HepG2 (cell line): ENCODE measurements around the gene CKS1B. TPM values are rescaled to one million over a fixed set of nuclear protein-coding genes. Genes with fewer than 3 reads are reported as not detected.

Experiments
- ATAC-seq: fragments of 200-7000 bp; cut with Tn5 transposase; 3 replicates; pipeline ENCODE4 v1.9.1; 2020; ENCODE audit warnings: mild to moderate bottlenecking, moderate library complexity
- BruUV-seq: library from RNA; stranded (reverse); fragments of 400-500 nt; replicated peaks from 2 replicates; lab custom pipeline; 2021; lab: Mats Ljungman, UMichigan
- CTCF ChIA-PET: fragments of 300-600 bp; formaldehyde crosslinking; extraction: SDS; loops from one replicate; lab custom pipeline; 2021; ENCODE audit warnings: low total read pairs, inconsistent platforms, low intra/inter-chr PET ratio; lab: Yijun Ruan, JAX
- POLR2A ChIA-PET: fragments of 350-600 bp; sonication (Branson Sonifier 250); formaldehyde crosslinking; loops from one replicate; lab custom pipeline; 2020; ENCODE audit warnings: antibody characterized with exemption, inconsistent platforms; lab: Yijun Ruan, JAX
- DNase-seq: peaks from one replicate; pipeline ENCODE4 v3.0.0-alpha.2; 2015; ENCODE audit warnings: low spot score
- FAIRE-seq: peaks from 3 replicates; lab custom pipeline; 2011; peaks lifted over from hg19 to GRCh38; lab: Jason Lieb, UNC
- H2AFZ ChIP-seq: one replicate; pipeline ENCODE4 v1.6.1; 2011; ENCODE audit warnings: low read length, inconsistent platforms
- H3K27ac ChIP-seq: fragments of 300-600 bp; 3 replicates; pipeline ENCODE4 v1.8.0; 2011; ENCODE audit warnings: mixed run types, mild to moderate bottlenecking, mixed read lengths, low read length, inconsistent platforms; ENCODE audit not compliant: insufficient read depth; ENCODE audit errors: extremely low read length
- H3K27me3 ChIP-seq, 2 experiments: fragments of 200-600 bp in 1 of 2; 2 replicates in 1 of 2; 3 replicates in 1 of 2; pipeline versions ENCODE4 v1.6.0 to v1.8.0; 2011; ENCODE audit warnings: low read length in 2 of 2, mild to moderate bottlenecking in 2 of 2, moderate library complexity in 2 of 2, inconsistent platforms in 1 of 2; ENCODE audit not compliant: insufficient read depth in 2 of 2, control insufficient read depth in 1 of 2
- H3K36me3 ChIP-seq, 2 experiments: fragments of 200-600 bp in 1 of 2; replicated peaks in 1 of 2; 2 replicates in 1 of 2; 3 replicates in 1 of 2; pipeline versions ENCODE4 v1.5.1 to v1.8.0; 2011; ENCODE audit warnings: low read length in 2 of 2, inconsistent platforms in 1 of 2; ENCODE audit not compliant: insufficient read depth in 2 of 2, control insufficient read depth in 1 of 2
- H3K4me1 ChIP-seq: 2 replicates; pipeline ENCODE4 v1.5.1; 2012; ENCODE audit warnings: low read length, inconsistent platforms; ENCODE audit not compliant: insufficient read depth
- H3K4me2 ChIP-seq: 2 replicates; pipeline ENCODE4 v1.6.0; 2011; ENCODE audit warnings: low read depth, low read length, inconsistent platforms
- H3K4me3 ChIP-seq, 3 experiments: fragments of 200-600 bp in 1 of 3; sonication (generic), shearing (Covaris generic) in 1 of 3; replicated peaks in 1 of 3; 2 replicates each; pipeline ENCODE4 v1.5.1; 2011 to 2016; ENCODE audit warnings: low read length in 3 of 3, inconsistent platforms in 2 of 3, low read depth in 2 of 3, mild to moderate bottlenecking in 2 of 3, control low read depth in 1 of 3, mixed read lengths in 1 of 3; ENCODE audit not compliant: insufficient read depth in 1 of 3
- H3K79me2 ChIP-seq: one replicate; pipeline ENCODE4 v1.6.1; 2011; ENCODE audit warnings: low read length, inconsistent platforms; ENCODE audit not compliant: insufficient read depth
- H3K9ac ChIP-seq: 2 replicates; pipeline ENCODE4 v1.6.0; 2011; ENCODE audit warnings: mild to moderate bottlenecking, low read depth, low read length, inconsistent platforms; ENCODE audit not compliant: insufficient read depth
- H3K9me3 ChIP-seq: 2 replicates; pipeline ENCODE4 v1.5.1; 2012; ENCODE audit warnings: mild to moderate bottlenecking, low read length
- H4K20me1 ChIP-seq: 2 replicates; pipeline ENCODE4 v1.6.0; 2011; ENCODE audit warnings: inconsistent platforms, mild to moderate bottlenecking, low read length, moderate library complexity; ENCODE audit not compliant: insufficient read depth
- AKAP8 ChIP-seq: sonication (generic); formaldehyde crosslinking; IDR thresholded peaks from 2 replicates; pipeline ENCODE4 v1.5.1; 2020; ENCODE audit warnings: mild to moderate bottlenecking, missing genetic modification reagents
- BORCS8-MEF2B ChIP-seq: sonication (generic); formaldehyde crosslinking; IDR thresholded peaks from 2 replicates; pipeline ENCODE4 v1.8.0; 2022; ENCODE audit warnings: mild to moderate bottlenecking, missing genetic modification reagents
- FOXK1 ChIP-seq: sonication (generic); formaldehyde crosslinking; IDR thresholded peaks from 2 replicates; pipeline ENCODE4 v1.4.0; 2020; ENCODE audit warnings: low read depth, missing genetic modification reagents, borderline replicate concordance
- HES4 ChIP-seq: sonication (generic); formaldehyde crosslinking; IDR thresholded peaks from 2 replicates; pipeline ENCODE4 v1.9.0; 2021; ENCODE audit warnings: mild to moderate bottlenecking, missing genetic modification reagents, borderline replicate concordance
- HNRNPL ChIP-seq: fragments of 200-400 bp; formaldehyde crosslinking; IDR thresholded peaks from 2 replicates; pipeline ENCODE4 v1.6.1; 2017; ENCODE audit warnings: mild to moderate bottlenecking, low read depth, low read length
- MED13 ChIP-seq: sonication (generic); formaldehyde crosslinking; IDR thresholded peaks from 2 replicates; pipeline ENCODE4 v1.5.0; 2020; ENCODE audit warnings: missing genetic modification reagents
- SALL2 ChIP-seq: sonication (generic); formaldehyde crosslinking; IDR thresholded peaks from 2 replicates; pipeline ENCODE4 v1.8.1; 2023; ENCODE audit warnings: mild to moderate bottlenecking, missing genetic modification reagents, inconsistent platforms
- TBL1XR1 ChIP-seq: fragments of 150-350 bp; IDR thresholded peaks from 2 replicates; pipeline ENCODE4 v1.6.1; 2014; ENCODE audit warnings: borderline replicate concordance, low read length; ENCODE audit not compliant: partially characterized antibody
- TCF7 ChIP-seq: sonication (generic); IDR thresholded peaks from 2 replicates; pipeline ENCODE4 v1.6.1; 2016; ENCODE audit warnings: antibody characterized with exemption, low read depth
- THYN1 ChIP-seq: sonication (generic); formaldehyde crosslinking; IDR thresholded peaks from 2 replicates; pipeline ENCODE4 v1.8.1; 2023; ENCODE audit warnings: low read depth, mild to moderate bottlenecking, moderate library complexity, missing genetic modification reagents, borderline replicate concordance
- ZMAT3 ChIP-seq: sonication (generic); formaldehyde crosslinking; conservative IDR thresholded peaks from 2 replicates; pipeline ENCODE4 v1.7.0; 2021; ENCODE audit warnings: missing genetic modification reagents
- ZNF605 ChIP-seq: sonication (generic); formaldehyde crosslinking; IDR thresholded peaks from 2 replicates; pipeline ENCODE4 v1.8.0; 2022; ENCODE audit warnings: mild to moderate bottlenecking, missing genetic modification reagents
- ZNF652 ChIP-seq: IDR thresholded peaks from 2 replicates; pipeline ENCODE4 v1.6.1; 2016; ENCODE audit warnings: low read depth, borderline replicate concordance
- ZNF746 ChIP-seq: sonication (generic); formaldehyde crosslinking; IDR thresholded peaks from 2 replicates; pipeline ENCODE4 v1.8.0; 2022; ENCODE audit warnings: mild to moderate bottlenecking, missing genetic modification reagents
- ZNF761 ChIP-seq: sonication (generic); formaldehyde crosslinking; conservative IDR thresholded peaks from 2 replicates; pipeline ENCODE4 v1.4.0; 2020; ENCODE audit warnings: mild to moderate bottlenecking, missing genetic modification reagents
- WGBS: methylation state at CpG from one replicate; pipeline ENCODE4 v1.1.6; 2017; ENCODE audit warnings: low lambda C conversion rate; 5-methylcytosine and 5-hydroxymethylcytosine counted together
- in situ Hi-C: cut with HindIII; loops from 2 replicates; pipeline ENCODE4 v1.10.0; 2017; ENCODE audit warnings: low pct_unique_long_range_greater_than_20kb; ENCODE audit not compliant: extremely low pct_ligation_motif_present
- intact Hi-C: fragments of 100-400 bp; cut with micrococcal nuclease; formaldehyde crosslinking; loops from one replicate; pipeline ENCODE4 v1.10.0; 2022; ENCODE audit not compliant: unreplicated experiment
- polyA plus RNA-seq, 8 experiments: library from polyadenylated mRNA; depleted of rRNA in 3 of 8; stranded (reverse) in 7 of 8; unstranded in 1 of 8; fragments of >200 nt; fragmentation: Illumina TruSeq in 4 of 8; extraction: Trizol in 4 of 8; gene quantifications; 2 replicates each; pipeline versions ENCODE4 v1.2.1 to v1.2.3, GENCODE V29; 2011 to 2016; ENCODE audit warnings: low read depth in 4 of 8, missing spikeins in 1 of 8, mixed read lengths in 1 of 8; ENCODE audit not compliant: insufficient read depth in 1 of 8
- total RNA-seq, 5 experiments: library from RNA; depleted of rRNA; stranded (reverse); fragments of >200 nt; fragmentation: Illumina TruSeq; extraction: Trizol; gene quantifications; 2 replicates each; pipeline ENCODE4 v1.2.3, GENCODE V29; 2016; ENCODE audit warnings: low read depth in 1 of 5
- TF ChIP-seq, protein P1 (sequence below): IDR thresholded peaks from 2 replicates; pipeline ENCODE4 v1.6.1; 2016; ENCODE audit warnings: low read depth, borderline replicate concordance
- TF ChIP-seq, protein P2 (sequence below): sonication (generic); formaldehyde crosslinking; IDR thresholded peaks from 2 replicates; pipeline ENCODE4 v1.5.1; 2020; ENCODE audit warnings: mild to moderate bottlenecking, missing genetic modification reagents, moderate library complexity
- TF ChIP-seq, protein P3 (sequence below): sonication (generic); formaldehyde crosslinking; IDR thresholded peaks from 2 replicates; pipeline ENCODE4 v1.4.0; 2020; ENCODE audit warnings: missing genetic modification reagents

CKS1B gene
- total and polyA plus RNA-seq, 2 of the 13 experiments (the other 11 are each of a cell fraction or from before 2014, with no cell fraction given), result 217 to 222 TPM

DNA sequence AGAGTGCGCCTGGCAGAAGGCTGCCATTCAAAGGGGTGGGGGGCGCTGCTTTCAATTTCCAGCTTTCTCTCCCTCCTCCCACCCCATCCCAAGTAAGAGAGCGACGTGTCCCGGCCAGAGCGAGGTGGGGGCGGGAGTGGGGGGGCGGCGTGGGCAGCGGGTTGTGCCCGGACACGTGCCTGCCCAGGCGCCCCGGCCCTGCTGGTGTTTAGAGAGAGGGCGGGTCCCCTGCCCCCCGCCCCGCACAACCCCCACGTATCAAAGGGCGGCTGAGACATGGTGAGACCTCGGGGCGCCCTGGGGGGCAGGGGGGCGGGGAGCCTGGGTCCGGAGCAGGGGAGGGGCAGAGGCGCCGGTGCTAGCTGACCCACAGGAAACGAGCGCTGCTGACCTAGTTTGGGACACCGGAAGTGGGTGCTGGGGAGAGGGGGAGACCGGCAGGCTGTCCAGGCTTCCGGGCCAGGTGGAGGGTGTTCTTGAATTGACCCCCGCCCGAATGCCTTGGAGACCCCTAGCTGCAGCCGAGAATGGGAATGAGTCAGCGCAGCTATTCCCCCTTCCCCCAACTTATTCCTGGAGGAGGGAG, 29.4 kb downstream of the CKS1B start (continued):
- TF ChIP-seq MED13 (0 out of 2 replicates have a peak, but pooled peaks have one; percentile 29), BORCS8-MEF2B (CRISPR knock-in tag) (peak; percentile 25; the same call in 1 of the 2 replicates), ZNF746 (CRISPR knock-in tag) (peak; percentile 84), TCF7 (peak; percentile 58; the same call in 1 of the 2 replicates), THYN1 (CRISPR knock-in tag) (no peak), ZMAT3 (CRISPR knock-in tag) (0 out of 2 replicates have a peak, but pooled peaks have one; percentile 29), FOXK1 (no peak), AKAP8 (CRISPR knock-in tag) (peak; percentile 62; the same call in 1 of the 2 replicates)
- TF ChIP-seq, protein P1, sequence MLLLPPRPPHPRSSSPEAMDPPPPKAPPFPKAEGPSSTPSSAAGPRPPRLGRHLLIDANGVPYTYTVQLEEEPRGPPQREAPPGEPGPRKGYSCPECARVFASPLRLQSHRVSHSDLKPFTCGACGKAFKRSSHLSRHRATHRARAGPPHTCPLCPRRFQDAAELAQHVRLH, result no peak

DNA sequence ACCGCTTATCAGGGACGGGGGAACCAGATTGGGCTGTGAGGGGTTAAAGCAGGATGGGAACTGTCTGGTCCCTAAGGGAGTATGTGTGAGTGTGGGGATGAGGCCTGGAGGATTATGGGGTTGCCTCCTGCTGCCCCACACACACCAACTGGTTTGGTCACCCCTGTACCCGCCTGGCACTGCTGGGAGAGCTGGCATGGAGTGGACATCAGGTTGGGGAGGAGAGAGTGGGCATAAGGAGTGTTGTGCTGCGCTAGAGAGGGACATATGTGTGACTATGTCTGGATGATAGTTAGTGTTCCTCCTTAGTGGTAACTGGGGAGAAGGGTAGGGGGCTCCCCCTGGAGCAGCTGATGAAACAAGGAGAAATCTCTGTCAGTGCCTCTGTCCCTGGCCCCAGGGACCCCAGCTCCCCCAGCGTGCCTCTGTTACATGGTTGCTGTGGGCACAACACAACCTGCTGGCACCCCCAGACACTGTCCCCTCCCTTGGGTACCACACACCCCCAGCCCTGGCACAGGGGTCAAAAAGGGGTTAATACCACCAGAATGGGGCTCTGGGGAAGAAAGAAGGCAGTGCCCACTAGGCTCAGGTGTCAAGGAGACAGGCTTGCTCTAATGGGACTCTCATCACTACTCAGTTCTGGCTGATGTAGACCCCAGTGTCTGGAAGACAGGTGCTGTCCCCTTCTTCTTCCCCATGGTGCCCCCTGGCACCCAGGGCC, 30.0 kb downstream of the CKS1B start:
- Histone ChIP-seq H3K9me3 (no peaks in the 10 kb centered on the region), H3K27me3 (no peaks in the 10 kb centered on the region; a peak in 1 of 5 replicates), H3K79me2 (peaks cover 40% of the 10 kb centered on the region), H3K4me1 (peaks cover 60% of the 10 kb centered on the region), H3K36me3 (peaks cover 0 to 1% of the 10 kb centered on the region in 2 experiments; a peak in 3 of 5 replicates), H4K20me1 (peaks cover 4% of the 10 kb centered on the region; the same call in 1 of the 2 replicates), H3K4me2 (peak overlapping the region; percentile 89), H2AFZ (no peak overlapping the region), H3K27ac (peak overlapping the region; percentile 97), H3K4me3 (peak overlapping the region; percentile 86 to 98 (median 98)), H3K9ac (peak overlapping the region; percentile 95)
- BruUV-seq, result no TSS peak
- FAIRE-seq (no peak), DNase-seq (no peak), ATAC-seq (no peak)
- in situ Hi-C loops, result no loop called here
- WGBS, result 51% methylated on average over 4 of the region's 5 CpGs
- intact Hi-C loops, result loop anchor here (5.0 kb wide), 1 partner anchor 447 kb away; the partner anchor contains the start of gene UBE2Q1
- CTCF ChIA-PET, result interaction anchor here (1.6 kb wide), 1 partner anchor 13 kb away, joined by 5 read pairs; no protein-coding TSS in a partner anchor
- POLR2A ChIA-PET, result interaction anchor here (0.8 to 6.7 kb wide), 9 partner anchors 9 to 68 kb away, joined by 3 to 90 read pairs (median 3); partner anchors contain the start of genes ADAM15, FLAD1 and PMVK
- 0 out of 2 replicates have a peak, but pooled peaks have one; percentile 28 for TF ChIP-seq HES4 (CRISPR knock-in tag)
- TF ChIP-seq, protein P2, sequence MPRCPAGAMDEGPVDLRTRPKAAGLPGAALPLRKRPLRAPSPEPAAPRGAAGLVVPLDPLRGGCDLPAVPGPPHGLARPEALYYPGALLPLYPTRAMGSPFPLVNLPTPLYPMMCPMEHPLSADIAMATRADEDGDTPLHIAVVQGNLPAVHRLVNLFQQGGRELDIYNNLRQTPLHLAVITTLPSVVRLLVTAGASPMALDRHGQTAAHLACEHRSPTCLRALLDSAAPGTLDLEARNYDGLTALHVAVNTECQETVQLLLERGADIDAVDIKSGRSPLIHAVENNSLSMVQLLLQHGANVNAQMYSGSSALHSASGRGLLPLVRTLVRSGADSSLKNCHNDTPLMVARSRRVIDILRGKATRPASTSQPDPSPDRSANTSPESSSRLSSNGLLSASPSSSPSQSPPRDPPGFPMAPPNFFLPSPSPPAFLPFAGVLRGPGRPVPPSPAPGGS (CRISPR knock-in tag), result 0 out of 2 replicates have a peak, but pooled peaks have one; percentile 41
- TF ChIP-seq ZNF652 (CRISPR knock-in tag), result peak; percentile 83
- 0 out of 2 replicates have a peak, but pooled peaks have one; percentile 11 for TF ChIP-seq SALL2 (CRISPR knock-in tag)
- no peak for TF ChIP-seq TBL1XR1
- TF ChIP-seq, protein P3, sequence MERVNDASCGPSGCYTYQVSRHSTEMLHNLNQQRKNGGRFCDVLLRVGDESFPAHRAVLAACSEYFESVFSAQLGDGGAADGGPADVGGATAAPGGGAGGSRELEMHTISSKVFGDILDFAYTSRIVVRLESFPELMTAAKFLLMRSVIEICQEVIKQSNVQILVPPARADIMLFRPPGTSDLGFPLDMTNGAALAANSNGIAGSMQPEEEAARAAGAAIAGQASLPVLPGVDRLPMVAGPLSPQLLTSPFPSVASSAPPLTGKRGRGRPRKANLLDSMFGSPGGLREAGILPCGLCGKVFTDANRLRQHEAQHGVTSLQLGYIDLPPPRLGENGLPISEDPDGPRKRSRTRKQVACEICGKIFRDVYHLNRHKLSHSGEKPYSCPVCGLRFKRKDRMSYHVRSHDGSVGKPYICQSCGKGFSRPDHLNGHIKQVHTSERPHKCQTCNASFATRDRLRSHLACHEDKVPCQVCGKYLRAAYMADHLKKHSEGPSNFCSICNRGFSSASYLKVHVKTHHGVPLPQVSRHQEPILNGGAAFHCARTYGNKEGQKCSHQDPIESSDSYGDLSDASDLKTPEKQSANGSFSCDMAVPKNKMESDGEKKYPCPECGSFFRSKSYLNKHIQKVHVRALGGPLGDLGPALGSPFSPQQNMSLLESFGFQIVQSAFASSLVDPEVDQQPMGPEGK (CRISPR knock-in tag), result peak; percentile 9; the same call in 1 of the 2 replicates
- TF ChIP-seq ZNF761 (CRISPR knock-in tag), result 0 out of 2 replicates have a peak, but pooled peaks have one; percentile 11
- TF ChIP-seq HNRNPL, result peak; percentile 82
- no peak for TF ChIP-seq ZNF605 (CRISPR knock-in tag)
